GM21619 (cell line): ENCODE results near the gene NOP16.

ENCODE experiments used
- ATAC-seq: cut with Tn5 transposase; IDR thresholded peaks from one replicate; pipeline ENCODE4 v1.9.1; 2021; ENCODE audit not compliant: unreplicated experiment

Gene NOP16

GRCh38 chr5:176388003-176388443 lies 375 bp downstream of the NOP16 start:
- ATAC-seq: peak; percentile 1

GRCh38 chr5:176387384-176387925 lies 943 bp downstream of the NOP16 start:
- ATAC-seq: no peak

- no peak for ATAC-seq
These were observed 1.9 kb downstream of the NOP16 start for GRCh38 chr5:176386491-176386890.

GRCh38 chr5:176384991-176385390 lies 3.4 kb downstream of the NOP16 start:
- ATAC-seq: no peak

GRCh38 chr5:176384366-176384930 lies 4.0 kb downstream of the NOP16 start:
- no peak for ATAC-seq

- no peak for ATAC-seq
These were observed 4.4 kb downstream of the NOP16 start for GRCh38 chr5:176383961-176384360.

DNA sequence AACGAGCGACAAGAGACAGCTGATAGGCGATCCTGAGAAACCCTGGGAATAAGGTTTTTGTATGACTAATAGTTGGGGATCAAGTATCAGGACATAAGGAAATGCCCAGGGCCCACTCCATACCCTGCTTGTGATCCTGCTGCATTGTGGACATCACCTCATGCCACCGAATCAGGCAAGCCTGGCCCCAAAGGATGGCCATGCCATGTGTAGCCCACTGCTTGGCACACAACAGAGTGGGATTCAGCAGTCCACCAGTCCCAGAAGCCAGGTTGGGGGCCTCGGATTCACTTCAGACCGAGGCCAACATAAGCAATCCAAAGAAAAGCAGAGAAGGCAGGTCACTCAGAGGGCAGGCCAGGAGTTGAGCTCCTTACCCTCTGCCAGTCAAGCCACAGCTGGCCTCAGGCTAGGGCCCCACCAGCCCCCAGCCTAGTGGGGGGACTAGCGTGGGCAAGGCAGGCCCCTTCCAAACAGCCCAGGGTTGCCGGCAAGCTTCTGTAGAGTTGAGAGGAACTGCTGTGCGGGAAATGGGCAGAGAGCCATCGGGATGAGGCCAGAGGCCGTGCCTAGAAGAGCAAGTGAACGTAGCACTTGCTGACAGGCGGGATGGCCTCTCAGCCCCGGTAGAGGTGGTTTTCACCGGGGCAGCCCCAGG lies 5.0 kb downstream of the NOP16 start:
- no peak for ATAC-seq

DNA sequence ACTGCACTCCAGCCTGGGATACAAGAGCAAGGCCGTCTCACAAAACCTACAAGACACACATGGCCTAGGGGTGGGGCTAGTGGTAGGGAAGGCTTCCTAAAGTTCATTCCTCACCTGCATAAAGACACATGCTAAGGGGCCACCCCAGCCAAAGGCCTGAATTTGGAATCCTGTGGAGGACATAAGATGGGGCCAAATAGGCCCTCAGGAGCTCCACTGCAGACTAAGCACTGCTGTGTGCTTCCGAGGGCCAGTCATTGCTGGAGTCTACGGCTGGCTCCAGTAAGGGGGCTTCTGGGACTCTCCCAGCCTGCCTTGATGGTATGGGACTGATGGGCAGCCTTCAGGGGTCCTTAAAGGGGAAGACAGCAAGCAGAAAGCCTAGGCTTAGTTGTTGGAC lies 5.7 kb downstream of the NOP16 start:
- no peak for ATAC-seq

- no peak for ATAC-seq
These were observed 6.4 kb downstream of the NOP16 start for GRCh38 chr5:176381979-176382378.

DNA sequence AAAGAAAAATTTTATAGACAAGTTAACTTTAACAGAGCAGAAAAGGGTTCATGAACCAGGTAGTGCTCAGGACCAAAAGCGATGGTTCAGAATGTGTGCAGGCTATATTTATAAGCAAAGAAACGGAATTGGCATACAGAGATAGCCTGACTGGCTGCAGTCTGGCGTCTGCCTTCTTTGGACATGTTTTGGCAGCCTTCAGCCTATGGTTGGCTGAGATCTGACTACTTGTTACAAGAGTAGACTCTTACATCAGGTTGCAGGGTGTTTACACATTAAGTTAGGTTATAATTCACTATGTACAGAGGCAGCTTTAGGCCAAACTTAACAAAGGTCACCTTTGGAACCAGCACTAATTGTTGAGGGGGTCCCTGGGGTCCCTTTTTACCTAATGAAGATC lies 7.0 kb downstream of the NOP16 start:
- ATAC-seq: no peak

DNA sequence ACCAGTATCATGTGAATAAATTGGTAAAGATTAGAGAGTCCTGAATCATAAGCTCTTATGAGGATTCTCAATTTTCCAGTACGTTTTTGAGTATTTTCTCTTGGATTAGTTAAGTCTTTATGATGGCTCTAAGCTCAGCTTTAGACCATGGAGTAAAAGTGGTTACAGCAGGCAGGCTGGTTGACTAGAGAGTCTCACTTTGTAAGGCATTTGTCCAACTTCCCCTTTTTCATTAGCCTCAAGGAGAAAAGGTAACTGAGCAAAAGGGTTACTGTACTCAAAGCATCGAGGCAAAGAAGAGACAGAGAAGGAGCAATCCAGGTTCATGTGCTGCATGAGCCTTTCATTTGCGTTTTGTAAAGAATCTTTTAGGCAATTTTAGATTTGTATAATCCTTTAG lies 8.5 kb downstream of the NOP16 start:
- ATAC-seq: no peak

GRCh38 chr5:176373100-176373818 lies 15.1 kb downstream of the NOP16 start:
- ATAC-seq: no peak

- ATAC-seq: no peak
These were observed 16.5 kb downstream of the NOP16 start for GRCh38 chr5:176371621-176372539.

DNA sequence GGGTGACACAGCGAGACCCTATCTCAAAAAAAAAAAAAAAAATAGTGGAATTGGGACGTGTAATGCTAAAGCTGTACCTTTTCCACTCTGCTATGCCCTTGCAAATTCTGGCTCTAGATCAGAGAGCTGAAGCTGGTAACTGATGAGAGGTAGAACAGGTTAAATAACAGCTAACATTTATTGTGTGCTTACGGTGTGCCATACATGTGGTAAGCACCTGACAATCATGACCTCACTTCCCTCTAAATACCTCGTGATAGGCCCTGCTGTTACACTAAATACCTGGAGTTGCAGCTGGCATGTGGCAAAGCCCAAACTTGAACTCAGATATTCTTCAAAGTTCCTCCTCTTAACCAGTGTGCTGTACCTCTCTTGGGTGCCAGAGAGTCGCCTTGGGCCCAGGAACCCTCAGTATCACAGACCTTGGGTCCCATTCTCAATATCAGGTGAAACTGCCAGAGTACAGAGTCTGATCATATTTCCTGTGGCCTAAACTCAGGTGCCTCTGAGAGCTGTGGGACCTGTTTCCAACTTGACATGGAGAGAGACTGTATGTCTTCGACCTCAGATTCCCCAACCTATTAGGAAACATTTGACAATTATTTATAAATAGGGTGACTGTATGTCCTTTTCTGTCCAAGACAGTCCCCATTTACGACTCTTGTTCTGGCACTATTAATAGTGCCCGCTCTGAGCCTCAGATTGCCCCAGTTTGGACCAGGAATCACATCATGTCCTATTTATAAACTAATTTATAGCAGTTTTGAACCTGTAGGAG lies 18.3 kb downstream of the NOP16 start:
- ATAC-seq: no peak

DNA sequence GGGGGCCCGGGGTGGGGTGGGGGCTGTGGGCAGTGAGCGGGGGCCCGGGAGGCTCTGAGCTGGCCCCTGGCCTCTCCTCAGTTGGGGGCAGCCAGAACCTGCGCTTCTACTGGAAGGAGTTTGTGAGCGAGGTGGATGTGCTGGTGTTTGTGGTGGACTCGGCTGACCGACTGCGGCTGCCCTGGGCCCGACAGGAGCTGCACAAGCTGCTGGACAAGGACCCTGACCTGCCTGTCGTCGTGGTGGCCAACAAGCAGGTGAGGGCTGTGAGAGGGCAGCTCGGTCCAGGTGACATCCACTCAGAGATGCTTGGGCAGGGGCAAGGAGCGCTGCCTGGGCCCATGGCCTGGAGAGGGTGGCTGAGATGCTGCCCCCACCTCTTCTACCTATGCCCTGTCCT lies 19.7 kb downstream of the NOP16 start:
- no peak for ATAC-seq

DNA sequence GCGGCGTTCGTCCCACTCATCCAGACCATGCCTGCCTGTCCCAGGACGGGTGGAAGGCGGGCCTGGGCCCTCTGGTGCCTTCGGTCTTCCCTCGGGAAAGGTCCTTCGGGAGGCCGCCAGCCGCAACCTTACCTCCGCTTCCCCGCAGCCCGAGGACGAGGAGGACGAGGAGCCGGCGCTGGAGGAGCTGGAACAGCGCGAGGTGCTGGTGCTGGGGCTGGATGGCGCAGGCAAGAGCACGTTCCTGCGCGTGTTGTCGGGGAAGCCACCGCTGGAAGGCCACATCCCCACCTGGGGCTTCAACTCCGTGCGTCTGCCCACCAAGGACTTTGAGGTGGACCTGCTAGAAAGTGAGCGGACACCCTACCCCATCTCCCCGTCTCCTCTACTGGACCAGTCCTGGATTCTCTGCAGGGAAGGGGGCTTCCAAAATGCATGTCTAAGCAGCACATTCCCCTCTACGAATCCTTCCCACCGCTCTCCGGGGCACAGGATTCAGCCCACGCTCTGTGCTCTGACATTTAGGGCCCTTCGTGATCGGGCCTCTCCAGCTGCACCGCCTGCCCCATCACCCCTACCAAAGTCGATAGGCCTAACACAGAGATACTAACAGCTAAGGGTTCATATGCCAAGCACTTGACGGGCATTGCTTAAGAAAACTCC lies 22.0 kb downstream of the NOP16 start:
- no peak for ATAC-seq

GRCh38 chr5:176365351-176366231 lies 22.8 kb downstream of the NOP16 start, which contains the start of gene ARL10:
Gene ARL10, plus strand, starts transcription at chr5:176365487. Its CDS starts 77 bp downstream, at chr5:176365564.
- ATAC-seq: peak; percentile 32

DNA sequence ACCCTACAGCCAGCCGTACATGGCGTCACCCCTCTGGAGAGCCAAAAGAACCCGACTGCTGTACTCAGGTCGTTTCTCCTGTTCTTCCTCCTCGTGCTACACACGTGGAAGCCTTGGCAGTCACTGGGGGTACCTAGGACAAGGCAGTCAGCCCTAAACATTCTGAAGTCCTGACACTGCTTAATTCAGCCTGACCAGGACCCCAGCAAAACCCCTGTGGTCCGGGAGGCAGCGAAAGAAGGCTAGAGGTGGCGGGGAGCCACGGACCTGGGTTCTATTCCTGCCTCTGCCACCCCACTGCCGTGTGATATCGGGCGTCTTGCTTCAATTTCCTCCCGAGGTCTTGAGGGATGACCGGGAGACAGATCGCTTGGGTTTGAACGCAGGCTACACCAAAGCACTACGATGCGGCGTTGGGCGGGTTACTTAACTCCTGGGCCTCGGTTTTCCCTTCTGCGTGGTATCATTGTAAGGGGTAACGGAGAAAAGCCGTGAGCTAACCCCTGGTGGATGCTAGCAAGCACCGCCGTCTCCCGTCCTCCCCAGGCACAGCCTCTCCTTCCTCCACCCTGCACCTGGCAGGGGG lies 23.5 kb downstream of the NOP16 start:
- no peak for ATAC-seq

GRCh38 chr5:176362233-176362490 lies 26.2 kb downstream of the NOP16 start:
- ATAC-seq: peak; percentile 11
